ENCODE results near the gene SLC34A2.

DNA sequence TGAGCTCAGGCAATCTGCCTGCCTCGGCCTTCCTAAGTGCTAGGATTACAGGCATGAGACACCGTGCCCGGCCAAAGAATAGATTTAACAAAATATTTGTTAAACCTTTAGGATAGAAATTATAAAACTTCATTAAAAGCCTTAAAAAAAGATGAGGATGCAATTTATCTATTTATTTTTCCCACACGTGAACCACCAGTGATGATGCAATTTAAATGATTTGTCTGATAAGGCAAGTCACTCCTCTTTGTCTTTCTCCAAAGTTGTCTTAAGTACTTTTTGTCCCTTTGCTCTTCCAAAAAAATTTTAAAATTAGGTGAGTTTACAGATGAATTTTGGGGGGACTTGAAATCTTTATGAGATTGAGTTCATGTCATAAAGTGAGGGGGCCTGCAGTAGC is 58.2 kb downstream of the SLC34A2 start:
- TF ChIP-seq POLR2A (IDR thresholded peaks at IDR 0.05): no peak
- no peak for TF ChIP-seq CTCF (IDR thresholded peaks at IDR 0.05 in 8 of 11, conservative IDR thresholded peaks at IDR 0.05 in 3 of 11)
- TF ChIP-seq POLR2AphosphoS5 (IDR thresholded peaks at IDR 0.05): no peak

Data from spleen (tissue), 7 donors.